H1 (cell line): Measurements from ENCODE around the gene B3GAT1. TPM values are rescaled to one million over a fixed set of nuclear protein-coding genes. Genes with fewer than 3 reads are reported as not detected.

ENCODE experiments used
- polyA plus RNA-seq, 7 experiments: library from polyadenylated mRNA; depleted of rRNA in 3 of 7; stranded (reverse) in 5 of 7; unstranded in 2 of 7; fragments of >200 nt in 5 of 7; fragments of 200-250 nt in 2 of 7; gene quantifications; 1 replicate in 5 of 7; 2 replicates in 1 of 7; 4 replicates in 1 of 7; pipeline versions ENCODE4 v1.2.1 to v1.2.3, GENCODE V29; 2011 to 2013; ENCODE audit warnings: missing spikeins in 2 of 7, mixed read lengths in 2 of 7
- total RNA-seq: library from RNA; stranded (reverse); fragmentation: NEBNext Ultra II Directional; extraction: Animal tissue kit (Norgen Biotek cat#: 25700); gene quantifications from 2 replicates; pipeline ENCODE4 v1.2.1, GENCODE V29; 2021
- TF ChIP-seq, protein P1 (sequence below): fragments of 300-600 bp; sonication (generic); IDR thresholded peaks from 2 replicates; pipeline ENCODE4 v1.7.1; 2012; ENCODE audit warnings: low read length, moderate library complexity, mild to moderate bottlenecking, inconsistent platforms; ENCODE audit not compliant: insufficient replicate concordance

The B3GAT1 gene
- total and polyA plus RNA-seq, 2 of the 8 experiments (the other 6 are each of a cell fraction or from before 2014, with no cell fraction given): 19.7 to 32.4 TPM

DNA sequence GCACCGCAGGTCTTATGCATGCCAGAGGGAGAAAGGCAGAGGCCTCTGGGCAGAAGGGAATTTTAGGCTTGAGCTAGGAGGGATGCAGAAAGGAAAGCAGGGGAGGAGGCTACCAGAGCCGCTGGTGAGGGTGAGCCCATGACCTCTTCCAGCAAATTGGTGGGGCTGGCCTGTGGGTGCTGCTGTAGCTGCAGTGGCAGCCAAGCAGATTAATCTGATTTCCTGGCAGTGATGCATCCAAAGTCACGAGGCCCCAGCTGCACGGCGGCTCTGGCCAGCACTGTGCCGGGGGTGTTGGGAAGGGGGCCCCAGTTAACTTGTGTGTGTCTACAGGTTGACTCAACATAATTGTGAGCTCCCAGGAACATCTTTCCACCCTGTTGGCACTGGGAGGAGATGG is 41.4 kb upstream of the B3GAT1 start (continued):
- TF ChIP-seq, protein P1, sequence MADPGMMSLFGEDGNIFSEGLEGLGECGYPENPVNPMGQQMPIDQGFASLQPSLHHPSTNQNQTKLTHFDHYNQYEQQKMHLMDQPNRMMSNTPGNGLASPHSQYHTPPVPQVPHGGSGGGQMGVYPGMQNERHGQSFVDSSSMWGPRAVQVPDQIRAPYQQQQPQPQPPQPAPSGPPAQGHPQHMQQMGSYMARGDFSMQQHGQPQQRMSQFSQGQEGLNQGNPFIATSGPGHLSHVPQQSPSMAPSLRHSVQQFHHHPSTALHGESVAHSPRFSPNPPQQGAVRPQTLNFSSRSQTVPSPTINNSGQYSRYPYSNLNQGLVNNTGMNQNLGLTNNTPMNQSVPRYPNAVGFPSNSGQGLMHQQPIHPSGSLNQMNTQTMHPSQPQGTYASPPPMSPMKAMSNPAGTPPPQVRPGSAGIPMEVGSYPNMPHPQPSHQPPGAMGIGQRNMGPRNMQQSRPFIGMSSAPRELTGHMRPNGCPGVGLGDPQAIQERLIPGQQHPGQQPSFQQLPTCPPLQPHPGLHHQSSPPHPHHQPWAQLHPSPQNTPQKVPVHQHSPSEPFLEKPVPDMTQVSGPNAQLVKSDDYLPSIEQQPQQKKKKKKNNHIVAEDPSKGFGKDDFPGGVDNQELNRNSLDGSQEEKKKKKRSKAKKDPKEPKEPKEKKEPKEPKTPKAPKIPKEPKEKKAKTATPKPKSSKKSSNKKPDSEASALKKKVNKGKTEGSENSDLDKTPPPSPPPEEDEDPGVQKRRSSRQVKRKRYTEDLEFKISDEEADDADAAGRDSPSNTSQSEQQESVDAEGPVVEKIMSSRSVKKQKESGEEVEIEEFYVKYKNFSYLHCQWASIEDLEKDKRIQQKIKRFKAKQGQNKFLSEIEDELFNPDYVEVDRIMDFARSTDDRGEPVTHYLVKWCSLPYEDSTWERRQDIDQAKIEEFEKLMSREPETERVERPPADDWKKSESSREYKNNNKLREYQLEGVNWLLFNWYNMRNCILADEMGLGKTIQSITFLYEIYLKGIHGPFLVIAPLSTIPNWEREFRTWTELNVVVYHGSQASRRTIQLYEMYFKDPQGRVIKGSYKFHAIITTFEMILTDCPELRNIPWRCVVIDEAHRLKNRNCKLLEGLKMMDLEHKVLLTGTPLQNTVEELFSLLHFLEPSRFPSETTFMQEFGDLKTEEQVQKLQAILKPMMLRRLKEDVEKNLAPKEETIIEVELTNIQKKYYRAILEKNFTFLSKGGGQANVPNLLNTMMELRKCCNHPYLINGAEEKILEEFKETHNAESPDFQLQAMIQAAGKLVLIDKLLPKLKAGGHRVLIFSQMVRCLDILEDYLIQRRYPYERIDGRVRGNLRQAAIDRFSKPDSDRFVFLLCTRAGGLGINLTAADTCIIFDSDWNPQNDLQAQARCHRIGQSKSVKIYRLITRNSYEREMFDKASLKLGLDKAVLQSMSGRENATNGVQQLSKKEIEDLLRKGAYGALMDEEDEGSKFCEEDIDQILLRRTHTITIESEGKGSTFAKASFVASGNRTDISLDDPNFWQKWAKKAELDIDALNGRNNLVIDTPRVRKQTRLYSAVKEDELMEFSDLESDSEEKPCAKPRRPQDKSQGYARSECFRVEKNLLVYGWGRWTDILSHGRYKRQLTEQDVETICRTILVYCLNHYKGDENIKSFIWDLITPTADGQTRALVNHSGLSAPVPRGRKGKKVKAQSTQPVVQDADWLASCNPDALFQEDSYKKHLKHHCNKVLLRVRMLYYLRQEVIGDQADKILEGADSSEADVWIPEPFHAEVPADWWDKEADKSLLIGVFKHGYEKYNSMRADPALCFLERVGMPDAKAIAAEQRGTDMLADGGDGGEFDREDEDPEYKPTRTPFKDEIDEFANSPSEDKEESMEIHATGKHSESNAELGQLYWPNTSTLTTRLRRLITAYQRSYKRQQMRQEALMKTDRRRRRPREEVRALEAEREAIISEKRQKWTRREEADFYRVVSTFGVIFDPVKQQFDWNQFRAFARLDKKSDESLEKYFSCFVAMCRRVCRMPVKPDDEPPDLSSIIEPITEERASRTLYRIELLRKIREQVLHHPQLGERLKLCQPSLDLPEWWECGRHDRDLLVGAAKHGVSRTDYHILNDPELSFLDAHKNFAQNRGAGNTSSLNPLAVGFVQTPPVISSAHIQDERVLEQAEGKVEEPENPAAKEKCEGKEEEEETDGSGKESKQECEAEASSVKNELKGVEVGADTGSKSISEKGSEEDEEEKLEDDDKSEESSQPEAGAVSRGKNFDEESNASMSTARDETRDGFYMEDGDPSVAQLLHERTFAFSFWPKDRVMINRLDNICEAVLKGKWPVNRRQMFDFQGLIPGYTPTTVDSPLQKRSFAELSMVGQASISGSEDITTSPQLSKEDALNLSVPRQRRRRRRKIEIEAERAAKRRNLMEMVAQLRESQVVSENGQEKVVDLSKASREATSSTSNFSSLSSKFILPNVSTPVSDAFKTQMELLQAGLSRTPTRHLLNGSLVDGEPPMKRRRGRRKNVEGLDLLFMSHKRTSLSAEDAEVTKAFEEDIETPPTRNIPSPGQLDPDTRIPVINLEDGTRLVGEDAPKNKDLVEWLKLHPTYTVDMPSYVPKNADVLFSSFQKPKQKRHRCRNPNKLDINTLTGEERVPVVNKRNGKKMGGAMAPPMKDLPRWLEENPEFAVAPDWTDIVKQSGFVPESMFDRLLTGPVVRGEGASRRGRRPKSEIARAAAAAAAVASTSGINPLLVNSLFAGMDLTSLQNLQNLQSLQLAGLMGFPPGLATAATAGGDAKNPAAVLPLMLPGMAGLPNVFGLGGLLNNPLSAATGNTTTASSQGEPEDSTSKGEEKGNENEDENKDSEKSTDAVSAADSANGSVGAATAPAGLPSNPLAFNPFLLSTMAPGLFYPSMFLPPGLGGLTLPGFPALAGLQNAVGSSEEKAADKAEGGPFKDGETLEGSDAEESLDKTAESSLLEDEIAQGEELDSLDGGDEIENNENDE: no peak
